HUES48 (cell line): ENCODE measurements around the gene HELB.
"Not testable (repeated sequence)": the region's sequence is repeated elsewhere in the genome, so short reads cannot be mapped to it uniquely, and the experiment has no call there.

ENCODE experiments used
- H3K27ac ChIP-seq: one replicate; pipeline ENCODE4 v1.7.0; 2013; ENCODE audit warnings: low read depth, low read length, inconsistent platforms
- H3K27me3 ChIP-seq: 2 replicates; pipeline ENCODE4 v1.6.1; 2013; ENCODE audit warnings: mild to moderate bottlenecking, low read length; ENCODE audit not compliant: control insufficient read depth, insufficient read depth
- H3K36me3 ChIP-seq: 2 replicates; pipeline ENCODE4 v1.6.1; 2013; ENCODE audit warnings: low read length; ENCODE audit not compliant: control insufficient read depth, insufficient read depth
- H3K4me1 ChIP-seq: 2 replicates; pipeline ENCODE4 v1.6.1; 2013; ENCODE audit warnings: mild to moderate bottlenecking, low read length; ENCODE audit not compliant: control insufficient read depth, insufficient read depth
- H3K4me3 ChIP-seq: 2 replicates; pipeline ENCODE4 v1.5.1; 2013; ENCODE audit warnings: mild to moderate bottlenecking, low read depth, low read length
- H3K9ac ChIP-seq: 2 replicates; pipeline ENCODE4 v1.6.1; 2013; ENCODE audit warnings: mild to moderate bottlenecking, low read depth, low read length, moderate library complexity
- H3K9me3 ChIP-seq: 2 replicates; pipeline ENCODE4 v1.6.1; 2013; ENCODE audit warnings: low read length; ENCODE audit not compliant: control insufficient read depth, insufficient read depth

HELB gene

GRCh38 chr12:66302827-66303169 lies 505 bp downstream of the HELB start:
- Histone ChIP-seq H3K27ac (peak overlapping the region; percentile 85), H3K9ac (peak overlapping the region; percentile 84), H3K4me1 (peaks cover 3% of the 10 kb centered on the region; the same call in 1 of the 2 replicates), H3K9me3 (no peaks in the 10 kb centered on the region), H3K4me3 (peak overlapping the region; percentile 88), H3K27me3 (peaks cover 10% of the 10 kb centered on the region; the same call in 1 of the 2 replicates), H3K36me3 (peaks cover 25% of the 10 kb centered on the region)

- Histone ChIP-seq H3K36me3 (peaks cover 25% of the 10 kb centered on the region), H3K4me3 (peak overlapping the region; percentile 88)
- not testable (repeated sequence) for H3K27ac ChIP-seq, H3K9me3 ChIP-seq, H3K27me3 ChIP-seq, H3K9ac ChIP-seq, H3K4me1 ChIP-seq
These were observed 1.1 kb downstream of the HELB start for GRCh38 chr12:66303316-66303804.

GRCh38 chr12:66304296-66304900 lies 2.1 kb downstream of the HELB start:
- no peak overlapping the region for H3K4me3 ChIP-seq
- H3K4me1 ChIP-seq, result peaks cover 3% of the 10 kb centered on the region; the same call in 1 of the 2 replicates
- no peak overlapping the region for H3K27ac ChIP-seq
- H3K9me3 ChIP-seq, result no peaks in the 10 kb centered on the region
- H3K36me3 ChIP-seq, result peaks cover 25% of the 10 kb centered on the region
- H3K9ac ChIP-seq, result no peak overlapping the region
- peaks cover 10% of the 10 kb centered on the region; the same call in 1 of the 2 replicates for H3K27me3 ChIP-seq

- Histone ChIP-seq H3K4me3 (no peak overlapping the region), H3K9ac (no peak overlapping the region), H3K27me3 (no peaks in the 10 kb centered on the region), H3K27ac (no peak overlapping the region), H3K36me3 (peaks cover 58% of the 10 kb centered on the region), H3K4me1 (no peaks in the 10 kb centered on the region), H3K9me3 (no peaks in the 10 kb centered on the region)
These were observed 7.3 kb downstream of the HELB start for GRCh38 chr12:66309606-66310005.

- no peak overlapping the region for H3K27ac ChIP-seq
- no peaks in the 10 kb centered on the region for H3K9me3 ChIP-seq
- H3K4me1 ChIP-seq, result no peaks in the 10 kb centered on the region
- H3K27me3 ChIP-seq, result no peaks in the 10 kb centered on the region
- no peak overlapping the region for H3K9ac ChIP-seq
- H3K4me3 ChIP-seq, result no peak overlapping the region
- H3K36me3 ChIP-seq, result peaks cover 49% of the 10 kb centered on the region
These were observed 9.9 kb downstream of the HELB start for GRCh38 chr12:66312189-66312588.

- no peak overlapping the region for H3K27ac ChIP-seq
- H3K9me3 ChIP-seq, result no peaks in the 10 kb centered on the region
- no peaks in the 10 kb centered on the region for H3K27me3 ChIP-seq
- H3K36me3 ChIP-seq, result peaks cover 57% of the 10 kb centered on the region
- H3K9ac ChIP-seq, result no peak overlapping the region
- no peaks in the 10 kb centered on the region for H3K4me1 ChIP-seq
- H3K4me3 ChIP-seq, result no peak overlapping the region
These were observed 12.0 kb downstream of the HELB start for GRCh38 chr12:66314278-66314677.

- Histone ChIP-seq H3K27ac (no peak overlapping the region), H3K9ac (no peak overlapping the region), H3K9me3 (no peaks in the 10 kb centered on the region), H3K4me3 (no peak overlapping the region), H3K4me1 (no peaks in the 10 kb centered on the region), H3K27me3 (no peaks in the 10 kb centered on the region), H3K36me3 (peaks cover 46% of the 10 kb centered on the region)
These were observed 17.1 kb downstream of the HELB start for GRCh38 chr12:66319266-66319954.

- Histone ChIP-seq H3K4me3 (no peak overlapping the region), H3K27ac (no peak overlapping the region), H3K9ac (no peak overlapping the region), H3K9me3 (no peaks in the 10 kb centered on the region), H3K4me1 (no peaks in the 10 kb centered on the region), H3K36me3 (peaks cover 42% of the 10 kb centered on the region), H3K27me3 (no peaks in the 10 kb centered on the region)
These were observed 18.7 kb downstream of the HELB start for GRCh38 chr12:66320996-66321395.

GRCh38 chr12:66321435-66321834 lies 19.1 kb downstream of the HELB start:
- H3K36me3 ChIP-seq, result peaks cover 39% of the 10 kb centered on the region
- H3K9me3 ChIP-seq, result no peaks in the 10 kb centered on the region
- no peak overlapping the region for H3K4me3 ChIP-seq
- no peak overlapping the region for H3K9ac ChIP-seq
- no peaks in the 10 kb centered on the region for H3K27me3 ChIP-seq
- no peaks in the 10 kb centered on the region for H3K4me1 ChIP-seq
- no peak overlapping the region for H3K27ac ChIP-seq

GRCh38 chr12:66323017-66323416 lies 20.7 kb downstream of the HELB start:
- no peaks in the 10 kb centered on the region for H3K27me3 ChIP-seq
- peaks cover 39% of the 10 kb centered on the region for H3K36me3 ChIP-seq
- no peak overlapping the region for H3K9ac ChIP-seq
- no peak overlapping the region for H3K27ac ChIP-seq
- no peaks in the 10 kb centered on the region for H3K9me3 ChIP-seq
- no peaks in the 10 kb centered on the region for H3K4me1 ChIP-seq
- no peak overlapping the region for H3K4me3 ChIP-seq

GRCh38 chr12:66329941-66330340 lies 27.6 kb downstream of the HELB start:
- H3K4me1 ChIP-seq, result no peaks in the 10 kb centered on the region
- no peaks in the 10 kb centered on the region for H3K27me3 ChIP-seq
- peaks cover 25% of the 10 kb centered on the region for H3K36me3 ChIP-seq
- no peak overlapping the region for H3K9ac ChIP-seq
- no peaks in the 10 kb centered on the region for H3K9me3 ChIP-seq
- no peak overlapping the region for H3K4me3 ChIP-seq
- H3K27ac ChIP-seq, result no peak overlapping the region
